ENCODE results near the gene RBMS3.

RBMS3 gene

GRCh38 chr3:29554566-29554965 is 273.7 kb downstream of the RBMS3 start:
- Mint-ChIP-seq H3K27me3 (ENCODE audit: low read depth) (no peaks in the 10 kb centered on the region), H3K9me3 (no peaks in the 10 kb centered on the region), H3K36me3 (ENCODE audit: low read depth) (peaks cover 4% of the 10 kb centered on the region), H3K4me1 (peaks cover 26% of the 10 kb centered on the region), H3K27ac (no peak overlapping the region), H3K4me3 (no peak overlapping the region)
- TF ChIP-seq CTCF (IDR thresholded peaks at IDR 0.05; ENCODE audit: unreplicated experiment in 3 of 3) = no peak

- Mint-ChIP-seq H3K27ac (no peak overlapping the region), H3K36me3 (ENCODE audit: low read depth) (peaks cover 4% of the 10 kb centered on the region), H3K4me1 (peaks cover 35% of the 10 kb centered on the region), H3K4me3 (no peak overlapping the region), H3K9me3 (no peaks in the 10 kb centered on the region), H3K27me3 (ENCODE audit: low read depth) (no peaks in the 10 kb centered on the region)
- TF ChIP-seq CTCF (IDR thresholded peaks at IDR 0.05; ENCODE audit: unreplicated experiment in 3 of 3) = no peak
Measured at GRCh38 chr3:29555590-29555989, 274.7 kb downstream of the RBMS3 start.

- Mint-ChIP-seq H3K36me3 (ENCODE audit: low read depth) (peaks cover 4% of the 10 kb centered on the region), H3K27ac (peak overlapping the region; percentile 61 to 73 (median 73)), H3K4me1 (peaks cover 34% of the 10 kb centered on the region), H3K27me3 (ENCODE audit: low read depth) (no peaks in the 10 kb centered on the region), H3K9me3 (no peaks in the 10 kb centered on the region), H3K4me3 (no peak overlapping the region)
- no peak for TF ChIP-seq CTCF (IDR thresholded peaks at IDR 0.05; ENCODE audit: unreplicated experiment in 3 of 3)
Measured at GRCh38 chr3:29557186-29557585, 276.3 kb downstream of the RBMS3 start.

GRCh38 chr3:29557825-29558224 is 277.0 kb downstream of the RBMS3 start:
- H3K4me3 Mint-ChIP-seq = no peak overlapping the region
- H3K4me1 Mint-ChIP-seq = peaks cover 31% of the 10 kb centered on the region
- H3K36me3 Mint-ChIP-seq (ENCODE audit: low read depth) = peaks cover 4% of the 10 kb centered on the region

GRCh38 chr3:29559741-29560465 is 279.0 kb downstream of the RBMS3 start:
- no peak for TF ChIP-seq CTCF (IDR thresholded peaks at IDR 0.05; ENCODE audit: unreplicated experiment in 3 of 3)
- Mint-ChIP-seq H3K4me1 (peaks cover 26% of the 10 kb centered on the region), H3K27me3 (ENCODE audit: low read depth) (no peaks in the 10 kb centered on the region), H3K27ac (peak overlapping the region in 1 of 3 experiments; percentile 53), H3K9me3 (no peaks in the 10 kb centered on the region), H3K4me3 (no peak overlapping the region), H3K36me3 (ENCODE audit: low read depth) (peaks cover 4% of the 10 kb centered on the region)

More at GRCh38 chr3:29557825-29558224, 277.0 kb downstream of the RBMS3 start:
- Mint-ChIP-seq H3K9me3 (no peaks in the 10 kb centered on the region), H3K27me3 (ENCODE audit: low read depth) (no peaks in the 10 kb centered on the region), H3K27ac (peak overlapping the region in 1 of 3 experiments; percentile 61)
- no peak for TF ChIP-seq CTCF (IDR thresholded peaks at IDR 0.05; ENCODE audit: unreplicated experiment in 3 of 3)

- Mint-ChIP-seq H3K27me3 (ENCODE audit: low read depth) (no peaks in the 10 kb centered on the region), H3K4me1 (peaks cover 30% of the 10 kb centered on the region), H3K4me3 (no peak overlapping the region), H3K9me3 (no peaks in the 10 kb centered on the region), H3K27ac (peak overlapping the region in 2 of 3 experiments; percentile 41 to 66), H3K36me3 (ENCODE audit: low read depth) (peaks cover 4% of the 10 kb centered on the region)
- TF ChIP-seq CTCF (IDR thresholded peaks at IDR 0.05; ENCODE audit: unreplicated experiment in 3 of 3) = no peak
Measured at GRCh38 chr3:29561651-29562149, 280.8 kb downstream of the RBMS3 start.
